Upper lobe of right lung (tissue), 1 donor: ENCODE results near the gene USP30. TPM values are rescaled to one million over a fixed set of nuclear protein-coding genes. Genes with fewer than 3 reads are reported as not detected.

Experiments used
- ATAC-seq: fragments of 200-7000 bp; cut with Tn5 transposase; one replicate; pipeline ENCODE4 v1.9.1; 2020; ENCODE audit warnings: mild to moderate bottlenecking, moderate library complexity
- DNase-seq: peaks from one replicate; pipeline ENCODE4 v3.0.0-alpha.2; 2020
- H3K27ac ChIP-seq: fragments of 200-600 bp; one replicate; pipeline ENCODE4 v1.8.0; 2022
- H3K27me3 ChIP-seq: fragments of 200-600 bp; one replicate; pipeline ENCODE4 v1.8.0; 2022; ENCODE audit warnings: mild to moderate bottlenecking
- H3K36me3 ChIP-seq: fragments of 200-600 bp; one replicate; pipeline ENCODE4 v1.8.0; 2022
- H3K4me1 ChIP-seq: fragments of 200-600 bp; one replicate; pipeline ENCODE4 v1.8.0; 2022
- H3K4me3 ChIP-seq: fragments of 200-600 bp; one replicate; pipeline ENCODE4 v1.8.0; 2022; ENCODE audit warnings: mild to moderate bottlenecking
- H3K9me3 ChIP-seq: fragments of 200-600 bp; one replicate; pipeline ENCODE4 v1.8.0; 2022
- CTCF ChIP-seq: fragments of 200-600 bp; IDR thresholded peaks from one replicate; pipeline ENCODE4 v1.8.0; 2022; ENCODE audit warnings: antibody characterized with exemption
- intact Hi-C: fragments of 100-400 bp; cut with DNase I; formaldehyde crosslinking; loops from one replicate; pipeline ENCODE4 v1.11.0; 2022
- total RNA-seq: library from RNA; stranded (reverse); fragmentation: NEBNext Ultra II Directional; extraction: Animal tissue kit (Norgen Biotek cat#: 25700); gene quantifications from one replicate; pipeline ENCODE4 v1.2.1, GENCODE V29; 2021
- donor health status: DM: no; HTN: yes; CAD: no; lungs with severe emphysema.

The USP30 gene
- total RNA-seq, 1 donor from 2014 or later: 13.6 TPM

GRCh38 chr12:109087250-109087649 lies 34.9 kb downstream of the USP30 start:
- H3K36me3 ChIP-seq: peaks cover 73% of the 10 kb centered on the region
- ATAC-seq: no peak
- intact Hi-C loops: no loop called here

DNA sequence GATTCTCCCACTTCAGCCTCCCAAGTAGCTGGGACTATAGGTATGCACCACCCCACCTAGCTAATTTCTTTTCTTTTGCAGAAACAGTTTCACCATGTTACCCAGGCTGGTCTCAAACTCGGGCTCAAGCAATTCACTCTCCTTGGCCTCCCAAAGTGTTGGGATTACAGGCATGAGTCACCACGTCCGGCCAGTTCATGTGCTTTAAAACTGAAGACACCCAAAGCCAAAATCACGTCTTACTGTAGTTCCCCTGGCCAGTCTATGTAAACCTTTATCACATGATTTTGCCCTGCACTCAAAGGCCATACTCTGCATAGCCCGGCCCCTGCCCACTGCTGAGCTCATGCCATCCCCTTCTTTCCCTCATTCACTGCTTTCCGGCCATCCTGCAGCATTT lies 36.4 kb downstream of the USP30 start:
- H3K4me1 ChIP-seq: peaks cover 14% of the 10 kb centered on the region
- intact Hi-C loops: no loop called here
- no peak for ATAC-seq
- H3K27me3 ChIP-seq: no peaks in the 10 kb centered on the region
- H3K9me3 ChIP-seq: no peaks in the 10 kb centered on the region
- no peak for TF ChIP-seq CTCF
- DNase-seq: no peak
- peaks cover 57% of the 10 kb centered on the region for H3K36me3 ChIP-seq
- no peak overlapping the region for H3K4me3 ChIP-seq
- no peak overlapping the region for H3K27ac ChIP-seq

More at GRCh38 chr12:109087250-109087649, 34.9 kb downstream of the USP30 start:
- DNase-seq: no peak
- Histone ChIP-seq H3K27me3 (no peaks in the 10 kb centered on the region), H3K27ac (no peak overlapping the region), H3K4me1 (peaks cover 7% of the 10 kb centered on the region), H3K4me3 (no peak overlapping the region), H3K9me3 (no peaks in the 10 kb centered on the region)
- no peak for TF ChIP-seq CTCF

DNA sequence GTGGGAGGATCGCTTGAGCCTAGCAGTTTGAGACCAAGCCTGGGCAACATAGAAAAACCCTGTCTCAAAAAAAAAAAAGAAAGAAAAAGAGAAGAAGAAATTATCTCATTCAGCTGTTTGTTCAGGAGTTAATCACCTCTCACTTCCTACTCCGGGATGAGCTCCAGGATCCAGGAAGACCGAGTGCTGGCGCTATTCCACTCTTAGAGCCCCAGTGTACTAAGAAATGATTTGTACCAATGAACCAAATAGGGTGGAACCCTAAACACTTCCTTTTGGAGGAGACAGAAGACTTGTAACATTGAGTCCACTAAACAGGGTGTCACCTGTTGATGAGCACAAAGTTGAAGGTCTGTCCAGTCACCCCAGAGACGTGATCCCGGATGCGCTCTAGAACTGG lies 37.3 kb downstream of the USP30 start:
- no peak for ATAC-seq
- no peak for TF ChIP-seq CTCF
- intact Hi-C loops: no loop called here
- H3K27me3 ChIP-seq: no peaks in the 10 kb centered on the region
- H3K4me1 ChIP-seq: peaks cover 14% of the 10 kb centered on the region
- H3K36me3 ChIP-seq: peaks cover 52% of the 10 kb centered on the region
- DNase-seq: no peak
- no peak overlapping the region for H3K4me3 ChIP-seq
- no peaks in the 10 kb centered on the region for H3K9me3 ChIP-seq
- H3K27ac ChIP-seq: no peak overlapping the region

DNA sequence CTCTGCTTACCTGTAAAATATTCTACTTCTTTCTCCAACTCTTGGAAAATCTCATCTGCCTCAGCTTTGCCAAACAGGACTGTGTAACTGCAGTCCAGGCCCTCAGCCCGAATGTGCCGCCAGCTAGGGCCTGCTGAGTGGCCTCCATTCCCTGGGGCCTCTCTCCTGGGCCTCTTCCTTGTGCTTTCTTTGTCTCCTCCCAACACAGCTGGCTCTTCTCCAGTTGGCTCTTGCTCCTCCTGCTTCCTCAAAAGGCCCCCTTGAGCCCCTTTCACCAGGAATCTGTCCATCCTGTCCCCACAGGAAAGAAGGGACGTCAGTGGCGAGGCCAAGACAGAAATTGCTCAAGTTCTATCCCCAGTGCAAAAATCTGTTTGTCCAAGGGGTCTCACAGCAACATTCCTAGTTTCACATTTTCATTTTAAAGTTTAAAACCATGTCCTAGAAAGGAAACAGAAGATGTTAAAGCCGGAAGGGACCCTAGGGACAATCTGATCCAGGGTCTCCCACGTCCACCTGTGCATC lies 40.2 kb downstream of the USP30 start:
- ATAC-seq (no peak), DNase-seq (no peak)
- TF ChIP-seq CTCF: no peak
- Histone ChIP-seq H3K4me3 (peak overlapping the region; percentile 61), H3K36me3 (peaks cover 24% of the 10 kb centered on the region), H3K27ac (peak overlapping the region; percentile 78), H3K4me1 (peaks cover 18% of the 10 kb centered on the region), H3K27me3 (no peaks in the 10 kb centered on the region), H3K9me3 (no peaks in the 10 kb centered on the region)
- intact Hi-C loops: no loop called here

DNA sequence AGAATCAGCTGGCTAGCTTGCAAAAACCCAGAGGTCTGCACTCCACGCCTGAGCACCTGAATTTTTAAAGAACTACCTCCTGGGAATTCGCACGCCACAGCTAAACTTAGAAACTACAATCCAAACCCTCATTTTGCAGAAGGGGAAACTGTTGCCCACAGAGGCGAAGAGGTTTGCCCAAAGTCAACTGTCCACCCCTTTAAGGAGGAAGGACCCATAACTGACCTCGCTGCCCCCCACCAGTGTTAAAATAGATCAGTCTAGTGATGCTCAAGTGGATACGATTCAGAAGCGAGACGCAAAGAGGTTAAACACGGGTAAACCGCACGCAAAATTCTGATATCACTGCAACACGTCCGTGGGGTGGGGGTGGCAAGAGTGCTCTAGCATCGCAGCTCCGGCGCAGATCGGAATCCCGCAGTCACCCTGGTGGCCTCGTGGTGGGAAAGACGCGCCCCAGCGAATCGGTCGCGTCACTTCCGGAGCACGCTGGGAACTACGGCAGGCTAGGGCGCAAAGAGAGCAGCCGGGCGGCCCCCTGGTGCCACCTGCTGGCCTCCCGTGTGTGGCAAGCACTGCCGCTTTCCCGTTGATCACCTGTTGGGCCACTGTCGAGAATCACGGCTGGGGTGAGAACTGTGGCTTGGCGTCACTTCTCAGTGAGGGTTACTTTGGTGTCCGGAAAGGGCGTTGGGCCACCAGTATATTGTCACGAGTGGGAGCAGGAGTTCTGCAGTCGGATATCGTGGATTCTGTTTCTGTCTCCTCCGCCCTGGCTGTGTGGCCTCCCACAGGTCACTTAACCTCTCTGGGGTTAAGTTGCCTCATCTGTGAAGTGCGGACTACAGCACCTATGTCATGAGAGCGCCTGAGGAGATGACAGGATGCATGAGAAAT lies 40.9 kb downstream of the USP30 start, which contains the start of gene ALKBH2:
Gene ALKBH2, minus strand, starts transcription at position 451 of the 897 bp plus-strand sequence. CDS start 686 bp downstream, outside the sequence.
- peaks cover 20% of the 10 kb centered on the region for H3K4me1 ChIP-seq
- TF ChIP-seq CTCF: peak; percentile 96
- intact Hi-C loops: no loop called here
- H3K9me3 ChIP-seq: no peaks in the 10 kb centered on the region
- ATAC-seq (peak; percentile 92), DNase-seq (peak; percentile 97)
- peaks cover 16% of the 10 kb centered on the region for H3K36me3 ChIP-seq
- peak within 1 kb of the TSS; percentile 61 for H3K4me3 ChIP-seq
- no peaks in the 10 kb centered on the region for H3K27me3 ChIP-seq
- peak within 1 kb of the TSS; percentile 78 for H3K27ac ChIP-seq
